Peyer's patch (tissue), 4 donors: Measurements from ENCODE around the gene MT1B.

ENCODE experiments used
- CTCF ChIP-seq, 6 experiments: fragments of 450-650 bp in 4 of 6; fragments of 200-600 bp in 2 of 6; sonication (generic) in 1 of 6; IDR thresholded peaks; one replicate each; pipeline ENCODE4 v1.5.1; 2017 to 2019; ENCODE audit warnings: antibody characterized with exemption in 6 of 6, mild to moderate bottlenecking in 3 of 6, moderate library complexity in 1 of 6
- POLR2A ChIP-seq, 2 donors: fragments of 450-650 bp; IDR thresholded peaks; one replicate each; pipeline ENCODE4 v1.5.1; 2017; ENCODE audit warnings: antibody characterized with exemption in 2 of 2, mild to moderate bottlenecking in 2 of 2, moderate library complexity in 2 of 2

GRCh38 chr16:56683424-56684172 lies 31.9 kb downstream of the MT1B start:
- no peak for TF ChIP-seq CTCF (IDR thresholded peaks at IDR 0.05)
- no peak for TF ChIP-seq POLR2A (IDR thresholded peaks at IDR 0.05)
